IMR-90 (cell line): ENCODE results near the gene SGPL1. TPM values are rescaled to one million over a fixed set of nuclear protein-coding genes. Genes with fewer than 3 reads are reported as not detected.

ENCODE experiments used
- ATAC-seq: fragments of 200-7000 bp; cut with Tn5 transposase; 2 replicates; pipeline ENCODE4 v1.9.1; 2020; ENCODE audit warnings: low read depth, mild to moderate bottlenecking, moderate library complexity
- BruUV-seq: library from RNA; stranded (reverse); fragments of 400-500 nt; replicated peaks from 2 replicates; lab custom pipeline; 2021; lab: Mats Ljungman, UMichigan
- CTCF ChIA-PET: fragments of 300-600 bp; formaldehyde crosslinking; extraction: SDS; loops from one replicate; lab custom pipeline; 2021; ENCODE audit warnings: antibody characterized with exemption; lab: Yijun Ruan, JAX
- POLR2A ChIA-PET: fragments of 300-600 bp; sonication (Branson Sonifier 250); formaldehyde crosslinking; loops from one replicate; lab custom pipeline; 2022; ENCODE audit warnings: antibody characterized with exemption; ENCODE audit not compliant: unreplicated experiment; lab: Charles Lee
- DNase-seq: peaks from one replicate; pipeline ENCODE4 v3.0.0; 2013
- H2AFZ ChIP-seq: replicated peaks from 2 replicates; pipeline ENCODE3; 2013; ENCODE audit warnings: low read length, mild to moderate bottlenecking; ENCODE audit not compliant: poor library complexity
- H2AK5ac ChIP-seq: 2 replicates; pipeline ENCODE4 v1.6.1; 2013; ENCODE audit warnings: low read depth, low read length, inconsistent platforms
- H2AK9ac ChIP-seq: replicated peaks from 2 replicates; pipeline ENCODE3; 2013; ENCODE audit warnings: mild to moderate bottlenecking, low read depth, low read length, moderate library complexity; ENCODE audit not compliant: poor library complexity
- H2BK120ac ChIP-seq: 2 replicates; pipeline ENCODE4 v1.6.1; 2013; ENCODE audit warnings: low read depth, low read length, inconsistent platforms
- H2BK15ac ChIP-seq: 3 replicates; pipeline ENCODE4 v1.6.1; 2013; ENCODE audit warnings: low read depth, low read length, inconsistent platforms
- H2BK20ac ChIP-seq: 2 replicates; pipeline ENCODE4 v1.6.1; 2013; ENCODE audit warnings: low read depth, mild to moderate bottlenecking, inconsistent platforms, low read length, moderate library complexity
- H2BK5ac ChIP-seq: 2 replicates; pipeline ENCODE4 v1.6.1; 2013; ENCODE audit warnings: mild to moderate bottlenecking, low read depth, low read length, inconsistent platforms; ENCODE audit not compliant: poor library complexity, severe bottlenecking
- H3K14ac ChIP-seq: replicated peaks from 2 replicates; pipeline ENCODE4 v1.6.1; 2013; ENCODE audit warnings: low read depth, low read length, inconsistent platforms
- H3K18ac ChIP-seq: 2 replicates; pipeline ENCODE4 v1.6.1; 2013; ENCODE audit warnings: low read depth, low read length, control low read depth
- H3K23ac ChIP-seq: 2 replicates; pipeline ENCODE4 v1.6.1; 2013; ENCODE audit warnings: low read depth, low read length, inconsistent platforms
- H3K27ac ChIP-seq: 2 replicates; pipeline ENCODE4 v1.5.1; 2013; ENCODE audit warnings: mild to moderate bottlenecking, control low read depth, low read length; ENCODE audit not compliant: insufficient read depth
- H3K27me3 ChIP-seq: 2 replicates; pipeline ENCODE4 v1.6.1; 2013; ENCODE audit warnings: low read length; ENCODE audit not compliant: control insufficient read depth, insufficient read depth
- H3K36me3 ChIP-seq: 2 replicates; pipeline ENCODE4 v1.6.1; 2013; ENCODE audit warnings: low read length, mixed read lengths; ENCODE audit not compliant: control insufficient read depth, insufficient read depth
- H3K4ac ChIP-seq: 2 replicates; pipeline ENCODE4 v1.6.1; 2013; ENCODE audit warnings: low read depth, low read length, inconsistent platforms
- H3K4me1 ChIP-seq: 2 replicates; pipeline ENCODE4 v1.6.1; 2013; ENCODE audit warnings: low read length, mixed read lengths; ENCODE audit not compliant: control insufficient read depth, insufficient read depth
- H3K4me2 ChIP-seq: 2 replicates; pipeline ENCODE4 v1.6.1; 2013; ENCODE audit warnings: low read depth, mild to moderate bottlenecking, control low read depth, low read length, moderate library complexity
- H3K4me3 ChIP-seq: 2 replicates; pipeline ENCODE4 v1.5.1; 2013; ENCODE audit warnings: low read depth, mild to moderate bottlenecking, control low read depth, low read length, moderate library complexity; ENCODE audit not compliant: insufficient read depth
- H3K56ac ChIP-seq: 2 replicates; pipeline ENCODE4 v1.6.1; 2013; ENCODE audit warnings: low read length, inconsistent platforms; ENCODE audit not compliant: insufficient read depth; ENCODE audit errors: extremely low read depth
- H3K79me1 ChIP-seq, 2 experiments: 2 replicates each; pipeline ENCODE4 v1.6.1; 2013; ENCODE audit warnings: low read length in 2 of 2, inconsistent platforms in 1 of 2, low read depth in 1 of 2
- H3K9ac ChIP-seq: 2 replicates; pipeline ENCODE4 v1.6.1; 2013; ENCODE audit warnings: low read depth, low read length, control low read depth
- H3K9me1 ChIP-seq: 2 replicates; pipeline ENCODE4 v1.6.1; 2013; ENCODE audit warnings: low read length, inconsistent platforms; ENCODE audit not compliant: insufficient read depth
- H3K9me3 ChIP-seq: 2 replicates; pipeline ENCODE4 v1.6.1; 2013; ENCODE audit warnings: low read length; ENCODE audit not compliant: control insufficient read depth, insufficient read depth
- H4K20me1 ChIP-seq: 2 replicates; pipeline ENCODE4 v1.6.1; 2013; ENCODE audit warnings: low read length, inconsistent platforms; ENCODE audit not compliant: insufficient read depth
- H4K5ac ChIP-seq: 2 replicates; pipeline ENCODE4 v1.6.1; 2013; ENCODE audit warnings: mild to moderate bottlenecking, low read depth, low read length, control low read depth
- H4K8ac ChIP-seq, 2 experiments: 2 replicates each; pipeline ENCODE4 v1.6.1; 2013; ENCODE audit warnings: low read depth in 2 of 2, low read length in 2 of 2, control low read depth in 1 of 2, inconsistent platforms in 1 of 2
- H4K91ac ChIP-seq: 2 replicates; pipeline ENCODE4 v1.6.1; 2013; ENCODE audit warnings: low read depth, low read length, inconsistent platforms; ENCODE audit not compliant: insufficient read depth
- CEBPB ChIP-seq: IDR thresholded peaks from 2 replicates; pipeline ENCODE4 v1.6.1; 2012; ENCODE audit warnings: low read depth, low read length, improper control_type of control experiment
- CHD1 ChIP-seq: IDR thresholded peaks from 2 replicates; pipeline ENCODE4 v1.6.1; 2012; ENCODE audit warnings: low read depth, low read length, improper control_type of control experiment
- MAFK ChIP-seq: IDR thresholded peaks from 2 replicates; pipeline ENCODE4 v1.6.1; 2012; ENCODE audit warnings: low read depth, low read length, improper control_type of control experiment
- MXI1 ChIP-seq: IDR thresholded peaks from 2 replicates; pipeline ENCODE4 v1.6.1; 2012; ENCODE audit warnings: low read depth, mild to moderate bottlenecking, low read length, moderate library complexity, borderline replicate concordance
- NFE2L2 ChIP-seq: fragments of 150-350 bp; IDR thresholded peaks from 2 replicates; pipeline ENCODE4 v1.6.1; 2016; ENCODE audit warnings: low read depth, mild to moderate bottlenecking, low read length
- RAD21 ChIP-seq: IDR thresholded peaks from 2 replicates; pipeline ENCODE4 v1.6.1; 2012; ENCODE audit warnings: low read length, improper control_type of control experiment
- RFX5 ChIP-seq: IDR thresholded peaks from 2 replicates; pipeline ENCODE4 v1.8.0; 2012; ENCODE audit warnings: low read depth, mild to moderate bottlenecking, low read length, moderate library complexity
- WGBS, 2 experiments: methylation state at CpG; one replicate each; pipeline versions ENCODE4 v1.1.5 to v1.1.7; 2013; ENCODE audit warnings: missing lambda C conversion rate in 2 of 2; ENCODE audit not compliant: insufficient read length in 1 of 2; ENCODE audit errors: extremely low coverage in 2 of 2; 5-methylcytosine and 5-hydroxymethylcytosine counted together
- dilution Hi-C: fragments of 300-500 bp; cut with HindIII; formaldehyde crosslinking; loops from one replicate; pipeline ENCODE4 v1.14.3; 2018; ENCODE audit warnings: low sequenced_read_pairs; ENCODE audit not compliant: unreplicated experiment
- in situ Hi-C: fragments of 300-500 bp; cut with MboI; formaldehyde crosslinking; loops from 3 replicates; pipeline ENCODE4 v1.14.3; 2019; ENCODE audit warnings: low sequenced_read_pairs, inconsistent platforms, mixed read lengths
- intact Hi-C: fragments of 100-400 bp; cut with micrococcal nuclease; formaldehyde crosslinking; loops from 2 replicates; pipeline ENCODE4 v1.10.0; 2022
- polyA plus RNA-seq, 3 experiments: library from polyadenylated mRNA; depleted of rRNA; stranded (reverse); fragments of >200 nt; gene quantifications; 2 replicates each; pipeline ENCODE4 v1.2.3, GENCODE V29; 2012; ENCODE audit warnings: low replicate concordance in 1 of 3
- total RNA-seq: library from RNA; depleted of rRNA; stranded (reverse); fragments of >200 nt; gene quantifications from 2 replicates; pipeline ENCODE4 v1.2.3, GENCODE V29; 2012
- TF ChIP-seq, protein P1 (sequence below): conservative IDR thresholded peaks from 2 replicates; pipeline ENCODE4 v1.5.1; 2012; ENCODE audit warnings: mild to moderate bottlenecking, low read depth, low read length, improper control_type of control experiment
- TF ChIP-seq, protein P2 (sequence below): fragments of 150-350 bp; IDR thresholded peaks from 2 replicates; pipeline ENCODE4 v1.6.1; 2016; ENCODE audit warnings: low read depth, mild to moderate bottlenecking, low read length, moderate library complexity, borderline replicate concordance

The SGPL1 gene
- total and polyA plus RNA-seq, 2 of the 4 experiments (the other 2 are of a cell fraction) = 12.2 to 26.7 TPM

DNA sequence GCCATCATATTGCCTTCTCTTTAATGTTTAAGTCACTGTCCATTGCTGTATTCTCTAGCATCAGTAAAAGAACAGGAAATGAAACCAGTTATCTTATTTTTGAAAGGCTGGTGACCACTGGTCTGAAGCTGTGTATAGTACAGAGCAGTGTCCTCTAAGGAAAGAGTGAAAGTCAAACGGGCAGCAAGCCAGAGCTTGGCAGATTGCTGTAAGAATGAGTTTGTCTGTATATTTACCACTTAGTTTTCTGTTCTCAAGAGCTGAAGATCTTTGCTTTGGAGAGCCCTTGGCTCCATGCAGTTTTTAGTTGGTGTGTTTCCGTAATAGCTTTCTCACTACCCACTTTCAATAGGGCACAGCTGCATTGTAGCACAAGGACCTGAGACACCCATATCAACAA lies 40.7 kb downstream of the SGPL1 start:
- H3K9me1 ChIP-seq = peaks cover 3% of the 10 kb centered on the region
- no peak for ATAC-seq

More for the DNA sequence above, 40.7 kb downstream of the SGPL1 start:
- no peak overlapping the region for H2AK9ac ChIP-seq
- dilution Hi-C loops (no loop called here), in situ Hi-C loops (no loop called here), intact Hi-C loops (no loop called here)
- ChIA-PET CTCF (no interaction called here), POLR2A (no interaction called here)
- no peak overlapping the region for H2BK120ac ChIP-seq
- no TSS peak for BruUV-seq
- H2AFZ ChIP-seq = no peak overlapping the region
- no peak for TF ChIP-seq CHD1
- no peak for TF ChIP-seq RFX5
- TF ChIP-seq MAFK = no peak
- TF ChIP-seq NFE2L2 = no peak
- no peak for TF ChIP-seq RAD21
- no peak for TF ChIP-seq MXI1
- TF ChIP-seq, protein P1, sequence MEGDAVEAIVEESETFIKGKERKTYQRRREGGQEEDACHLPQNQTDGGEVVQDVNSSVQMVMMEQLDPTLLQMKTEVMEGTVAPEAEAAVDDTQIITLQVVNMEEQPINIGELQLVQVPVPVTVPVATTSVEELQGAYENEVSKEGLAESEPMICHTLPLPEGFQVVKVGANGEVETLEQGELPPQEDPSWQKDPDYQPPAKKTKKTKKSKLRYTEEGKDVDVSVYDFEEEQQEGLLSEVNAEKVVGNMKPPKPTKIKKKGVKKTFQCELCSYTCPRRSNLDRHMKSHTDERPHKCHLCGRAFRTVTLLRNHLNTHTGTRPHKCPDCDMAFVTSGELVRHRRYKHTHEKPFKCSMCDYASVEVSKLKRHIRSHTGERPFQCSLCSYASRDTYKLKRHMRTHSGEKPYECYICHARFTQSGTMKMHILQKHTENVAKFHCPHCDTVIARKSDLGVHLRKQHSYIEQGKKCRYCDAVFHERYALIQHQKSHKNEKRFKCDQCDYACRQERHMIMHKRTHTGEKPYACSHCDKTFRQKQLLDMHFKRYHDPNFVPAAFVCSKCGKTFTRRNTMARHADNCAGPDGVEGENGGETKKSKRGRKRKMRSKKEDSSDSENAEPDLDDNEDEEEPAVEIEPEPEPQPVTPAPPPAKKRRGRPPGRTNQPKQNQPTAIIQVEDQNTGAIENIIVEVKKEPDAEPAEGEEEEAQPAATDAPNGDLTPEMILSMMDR = no peak
- TF ChIP-seq, protein P2, sequence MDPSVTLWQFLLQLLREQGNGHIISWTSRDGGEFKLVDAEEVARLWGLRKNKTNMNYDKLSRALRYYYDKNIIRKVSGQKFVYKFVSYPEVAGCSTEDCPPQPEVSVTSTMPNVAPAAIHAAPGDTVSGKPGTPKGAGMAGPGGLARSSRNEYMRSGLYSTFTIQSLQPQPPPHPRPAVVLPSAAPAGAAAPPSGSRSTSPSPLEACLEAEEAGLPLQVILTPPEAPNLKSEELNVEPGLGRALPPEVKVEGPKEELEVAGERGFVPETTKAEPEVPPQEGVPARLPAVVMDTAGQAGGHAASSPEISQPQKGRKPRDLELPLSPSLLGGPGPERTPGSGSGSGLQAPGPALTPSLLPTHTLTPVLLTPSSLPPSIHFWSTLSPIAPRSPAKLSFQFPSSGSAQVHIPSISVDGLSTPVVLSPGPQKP = no peak
- TF ChIP-seq CEBPB = no peak
- H3K9ac ChIP-seq = no peak overlapping the region
- H4K5ac ChIP-seq = no peak overlapping the region; the same call in 1 of the 2 replicates
- H3K27me3 ChIP-seq = no peaks in the 10 kb centered on the region
- H2BK20ac ChIP-seq = no peak overlapping the region
- no peak overlapping the region for H3K4ac ChIP-seq
- no peak overlapping the region for H3K4me2 ChIP-seq
- H2AK5ac ChIP-seq = no peak overlapping the region
- no peak overlapping the region for H2BK5ac ChIP-seq
- H3K23ac ChIP-seq = no peak overlapping the region
- no peak overlapping the region; a peak in 1 of 4 replicates for H4K8ac ChIP-seq
- no peak overlapping the region for H3K14ac ChIP-seq
- no peak overlapping the region for H4K91ac ChIP-seq
- H3K4me1 ChIP-seq = no peaks in the 10 kb centered on the region
- no peak overlapping the region for H3K56ac ChIP-seq
- H3K36me3 ChIP-seq = peaks cover 29% of the 10 kb centered on the region
- H2BK15ac ChIP-seq = no peak overlapping the region
- H3K4me3 ChIP-seq = no peak overlapping the region
- peaks cover 9 to 15% of the 10 kb centered on the region in 2 experiments; a peak in 3 of 4 replicates for H3K79me1 ChIP-seq
- H3K9me3 ChIP-seq = no peaks in the 10 kb centered on the region
- H3K27ac ChIP-seq = no peak overlapping the region
- no CpG with 5 or more reads among the region's 2 CpGs for WGBS, 2 experiments
- H3K18ac ChIP-seq = no peak overlapping the region
- DNase-seq = no peak
- H4K20me1 ChIP-seq = no peaks in the 10 kb centered on the region
